AG09319 (cell line): Measurements from ENCODE around the gene SLC15A4.

Source experiments
- DNase-seq: peaks from one replicate; pipeline ENCODE4 v3.0.0-alpha.2; 2010; ENCODE audit warnings: low read depth; ENCODE audit errors: extremely low read depth
- TF ChIP-seq, protein P1 (sequence below): IDR thresholded peaks from 2 replicates; pipeline ENCODE4 v1.5.1; 2011; ENCODE audit warnings: low read depth, mild to moderate bottlenecking, inconsistent platforms, low read length, moderate library complexity

Gene SLC15A4

DNA sequence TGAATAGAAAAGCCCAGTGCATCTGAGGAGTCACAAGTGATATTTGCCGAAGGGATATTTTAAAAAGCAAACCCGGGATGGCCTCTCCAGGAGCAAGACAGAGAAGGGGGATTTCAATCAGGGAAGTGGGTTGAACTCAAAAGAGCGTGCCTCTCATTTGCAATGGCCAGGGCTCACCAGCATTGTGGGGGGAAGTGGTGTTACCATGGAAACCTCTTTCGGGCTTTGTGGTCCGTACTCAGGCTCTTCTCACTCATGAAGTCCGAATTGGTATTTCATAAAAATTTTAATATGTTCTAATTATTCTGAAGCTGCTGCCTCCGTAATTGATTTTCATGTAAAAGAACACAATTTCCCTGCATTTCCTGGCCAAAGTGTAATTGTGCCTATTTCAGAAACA is 79.8 kb downstream of the SLC15A4 start:
- DNase-seq, result no peak
- TF ChIP-seq, protein P1, sequence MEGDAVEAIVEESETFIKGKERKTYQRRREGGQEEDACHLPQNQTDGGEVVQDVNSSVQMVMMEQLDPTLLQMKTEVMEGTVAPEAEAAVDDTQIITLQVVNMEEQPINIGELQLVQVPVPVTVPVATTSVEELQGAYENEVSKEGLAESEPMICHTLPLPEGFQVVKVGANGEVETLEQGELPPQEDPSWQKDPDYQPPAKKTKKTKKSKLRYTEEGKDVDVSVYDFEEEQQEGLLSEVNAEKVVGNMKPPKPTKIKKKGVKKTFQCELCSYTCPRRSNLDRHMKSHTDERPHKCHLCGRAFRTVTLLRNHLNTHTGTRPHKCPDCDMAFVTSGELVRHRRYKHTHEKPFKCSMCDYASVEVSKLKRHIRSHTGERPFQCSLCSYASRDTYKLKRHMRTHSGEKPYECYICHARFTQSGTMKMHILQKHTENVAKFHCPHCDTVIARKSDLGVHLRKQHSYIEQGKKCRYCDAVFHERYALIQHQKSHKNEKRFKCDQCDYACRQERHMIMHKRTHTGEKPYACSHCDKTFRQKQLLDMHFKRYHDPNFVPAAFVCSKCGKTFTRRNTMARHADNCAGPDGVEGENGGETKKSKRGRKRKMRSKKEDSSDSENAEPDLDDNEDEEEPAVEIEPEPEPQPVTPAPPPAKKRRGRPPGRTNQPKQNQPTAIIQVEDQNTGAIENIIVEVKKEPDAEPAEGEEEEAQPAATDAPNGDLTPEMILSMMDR, result no peak
